SK-N-SH (cell line): Measurements from ENCODE around the gene ATP1B1. TPM values are rescaled to one million over a fixed set of nuclear protein-coding genes. Genes with fewer than 3 reads are reported as not detected.

Source experiments
- CTCF ChIA-PET: fragments of 300-600, 350-600 bp; formaldehyde crosslinking; extraction: SDS; loops from one replicate; lab custom pipeline; 2021; lab: Yijun Ruan, JAX
- POLR2A ChIA-PET: fragments of 350-600 bp; sonication (Branson Sonifier 250); formaldehyde crosslinking; extraction: SDS; loops from one replicate; lab custom pipeline; 2020; ENCODE audit warnings: antibody characterized with exemption, inconsistent platforms; lab: Yijun Ruan, JAX
- DNase-seq: peaks from one replicate; pipeline ENCODE4 v3.0.0; 2012
- H2AFZ ChIP-seq: fragments of 200-600 bp; sonication (generic); 2 replicates; pipeline ENCODE4 v1.8.1; 2016; ENCODE audit warnings: antibody characterized with exemption, mild to moderate bottlenecking, low read depth
- H3F3A ChIP-seq: fragments of 200-600 bp; sonication (generic); replicated peaks from 2 replicates; pipeline ENCODE3; 2016; ENCODE audit warnings: antibody characterized with exemption, mild to moderate bottlenecking; ENCODE audit not compliant: insufficient read depth
- H3K27ac ChIP-seq, 2 experiments: fragments of 200-500 bp in 1 of 2; fragments of 200-600 bp in 1 of 2; sonication (Bioruptor generic) in 1 of 2; sonication (generic), shearing (Covaris generic) in 1 of 2; 2 replicates each; pipeline versions ENCODE4 v1.5.1 to v1.6.1; 2014 to 2016; ENCODE audit warnings: low read depth in 2 of 2, inconsistent platforms in 1 of 2, low read length in 1 of 2, mild to moderate bottlenecking in 1 of 2, mixed read lengths in 1 of 2
- H3K27me3 ChIP-seq: fragments of 200-600 bp; sonication (generic), shearing (Covaris generic); 2 replicates; pipeline ENCODE4 v1.6.1; 2016; ENCODE audit warnings: mixed run types; ENCODE audit not compliant: insufficient read depth
- H3K36me3 ChIP-seq, 2 experiments: fragments of 200-500 bp in 1 of 2; fragments of 200-600 bp in 1 of 2; sonication (Bioruptor generic) in 1 of 2; sonication (generic) in 1 of 2; replicated peaks in 1 of 2; 2 replicates each; pipeline versions ENCODE3 to v1.5.1; 2014 to 2016; ENCODE audit warnings: low read length in 1 of 2, mild to moderate bottlenecking in 1 of 2; ENCODE audit not compliant: insufficient read depth in 2 of 2, control insufficient read depth in 1 of 2
- H3K4me1 ChIP-seq, 2 experiments: fragments of 200-500 bp in 1 of 2; fragments of 200-600 bp in 1 of 2; sonication (Bioruptor generic) in 1 of 2; sonication (generic), shearing (Covaris generic) in 1 of 2; 2 replicates each; pipeline versions ENCODE4 v1.5.1 to v1.6.1; 2014 to 2016; ENCODE audit warnings: low read depth in 1 of 2, low read length in 1 of 2, mixed run types in 1 of 2; ENCODE audit not compliant: insufficient read depth in 2 of 2, control insufficient read depth in 1 of 2
- H3K4me2 ChIP-seq: fragments of 200-600 bp; sonication (generic), shearing (Covaris generic); 2 replicates; pipeline ENCODE4 v1.6.1; 2017; ENCODE audit warnings: mixed run types
- H3K4me3 ChIP-seq, 2 experiments: fragments of 200-500 bp in 1 of 2; fragments of 200-600 bp in 1 of 2; sonication (Bioruptor generic) in 1 of 2; sonication (generic), shearing (Covaris generic) in 1 of 2; 2 replicates each; pipeline versions ENCODE4 v1.5.1 to v1.8.1; 2014 to 2016; ENCODE audit warnings: low read depth in 2 of 2, inconsistent platforms in 1 of 2, low read length in 1 of 2, mild to moderate bottlenecking in 1 of 2, mixed read lengths in 1 of 2, moderate library complexity in 1 of 2
- H3K79me2 ChIP-seq: fragments of 200-600 bp; sonication (generic); 2 replicates; pipeline ENCODE4 v1.8.1; 2017; ENCODE audit warnings: mild to moderate bottlenecking; ENCODE audit not compliant: insufficient read depth
- H3K9ac ChIP-seq: fragments of 200-600 bp; sonication (generic); 2 replicates; pipeline ENCODE4 v1.6.1; 2017; ENCODE audit warnings: mixed run types
- H3K9me2 ChIP-seq: fragments of 200-600 bp; sonication (generic); 2 replicates; pipeline ENCODE4 v1.6.1; 2017; ENCODE audit warnings: mixed run types
- H3K9me3 ChIP-seq: fragments of 200-600 bp; sonication (generic); 2 replicates; pipeline ENCODE4 v1.6.1; 2017; ENCODE audit warnings: mixed run types, mild to moderate bottlenecking, moderate library complexity
- H4K20me1 ChIP-seq: fragments of 200-600 bp; sonication (generic); 2 replicates; pipeline ENCODE4 v1.6.1; 2017; ENCODE audit warnings: mild to moderate bottlenecking, mixed run types; ENCODE audit not compliant: insufficient read depth
- CHD2 ChIP-seq: fragments of 150-350 bp; IDR thresholded peaks from 2 replicates; pipeline ENCODE4 v1.6.1; 2018; ENCODE audit warnings: low read length; ENCODE audit not compliant: partially characterized antibody
- ELF1 ChIP-seq: IDR thresholded peaks from 2 replicates; pipeline ENCODE4 v1.4.0; 2012
- FOSL2 ChIP-seq: IDR thresholded peaks from 2 replicates; pipeline ENCODE4 v1.4.0; 2012; ENCODE audit warnings: low read depth, mild to moderate bottlenecking, moderate library complexity, borderline replicate concordance
- FOXM1 ChIP-seq: IDR thresholded peaks from 2 replicates; pipeline ENCODE4 v1.4.0; 2012; ENCODE audit warnings: low read depth, mild to moderate bottlenecking
- GABPA ChIP-seq: IDR thresholded peaks from 2 replicates; pipeline ENCODE4 v1.4.0; 2012; ENCODE audit warnings: low read depth, mild to moderate bottlenecking
- GATA2 ChIP-seq: sonication (generic); formaldehyde crosslinking; IDR thresholded peaks from 2 replicates; pipeline ENCODE4 v1.5.0; 2020; ENCODE audit warnings: mild to moderate bottlenecking, missing genetic modification reagents
- MEF2A ChIP-seq: IDR thresholded peaks from 2 replicates; pipeline ENCODE4 v1.4.0; 2012; ENCODE audit warnings: low read depth, borderline replicate concordance
- POLR2AphosphoS5 ChIP-seq: IDR thresholded peaks from 2 replicates; pipeline ENCODE4 v1.6.1; 2012; ENCODE audit warnings: low read depth, low read length
- RAD21 ChIP-seq: IDR thresholded peaks from 2 replicates; pipeline ENCODE4 v1.6.1; 2012; ENCODE audit warnings: mild to moderate bottlenecking, low read length
- RXRA ChIP-seq: IDR thresholded peaks from 2 replicates; pipeline ENCODE4 v1.4.0; 2012; ENCODE audit warnings: low read depth, mild to moderate bottlenecking, borderline replicate concordance
- SIN3A ChIP-seq: IDR thresholded peaks from 2 replicates; pipeline ENCODE4 v1.6.1; 2012; ENCODE audit warnings: low read depth, mild to moderate bottlenecking, low read length, moderate library complexity, borderline replicate concordance
- SMC3 ChIP-seq: IDR thresholded peaks from 2 replicates; pipeline ENCODE4 v1.6.1; 2012; ENCODE audit warnings: low read depth, low read length, improper control_type of control experiment
- TAF1 ChIP-seq: IDR thresholded peaks from 2 replicates; pipeline ENCODE4 v1.6.1; 2012; ENCODE audit warnings: low read depth, mild to moderate bottlenecking, low read length, moderate library complexity, borderline replicate concordance
- TCF12 ChIP-seq: IDR thresholded peaks from 2 replicates; pipeline ENCODE4 v1.4.0; 2012
- TEAD4 ChIP-seq: IDR thresholded peaks from 2 replicates; pipeline ENCODE4 v1.4.0; 2012; ENCODE audit warnings: mild to moderate bottlenecking, borderline replicate concordance; ENCODE audit not compliant: insufficient read depth
- ZBTB33 ChIP-seq: IDR thresholded peaks from 2 replicates; pipeline ENCODE4 v1.4.0; 2012; ENCODE audit warnings: low read depth, borderline replicate concordance
- WGBS: methylation state at CpG from one replicate; pipeline ENCODE4 v1.1.6; 2017; ENCODE audit warnings: low lambda C conversion rate; 5-methylcytosine and 5-hydroxymethylcytosine counted together
- polyA plus RNA-seq, 3 experiments: library from polyadenylated mRNA; depleted of rRNA; stranded (reverse); fragments of >200 nt; gene quantifications; 2 replicates each; pipeline ENCODE4 v1.2.3, GENCODE V29; 2012
- TF ChIP-seq, protein P1 (sequence below): fragments of 200-600 bp; sonication (generic); IDR thresholded peaks from 2 replicates; pipeline ENCODE4 v1.6.1; 2017; ENCODE audit warnings: antibody characterized with exemption, mild to moderate bottlenecking, moderate library complexity

ATP1B1 gene
- polyA plus RNA-seq, 1 of the 3 experiments (the other 2 are of a cell fraction), result 49.5 TPM

- H3K27ac ChIP-seq, result no peak overlapping the region
- TF ChIP-seq RXRA (no peak), ELF1 (no peak)
- TF ChIP-seq, all 33 proteins: peak for 0
- Histone ChIP-seq H3K4me2 (no peak overlapping the region), H3K4me3 (no peak overlapping the region), H2AFZ (no peak overlapping the region), H3K27me3 (no peaks in the 10 kb centered on the region), H3K9ac (no peak overlapping the region), H3K79me2 (no peaks in the 10 kb centered on the region), H3K9me2 (no peaks in the 10 kb centered on the region), H3K36me3 (peaks cover 0 to 4% of the 10 kb centered on the region in 2 experiments), H3F3A (no peaks in the 10 kb centered on the region), H4K20me1 (no peaks in the 10 kb centered on the region), H3K4me1 (no peaks in the 10 kb centered on the region), H3K9me3 (no peaks in the 10 kb centered on the region)
- ChIA-PET POLR2A (no interaction called here), CTCF (no interaction called here)
- WGBS, result 88% methylated on average over 5 of the region's 5 CpGs
- no peak for DNase-seq
Observed at GRCh38 chr1:169148472-169149252, 42.2 kb downstream of the ATP1B1 start.

GRCh38 chr1:169149555-169150286, 43.2 kb downstream of the ATP1B1 start:
- Histone ChIP-seq H2AFZ (no peak overlapping the region), H3K4me3 (no peak overlapping the region), H3K4me2 (no peak overlapping the region), H3K27ac (no peak overlapping the region), H3K4me1 (no peaks in the 10 kb centered on the region), H3K79me2 (no peaks in the 10 kb centered on the region), H3K36me3 (peaks cover 3 to 4% of the 10 kb centered on the region in 2 experiments), H3K9me3 (no peaks in the 10 kb centered on the region), H3K9ac (no peak overlapping the region), H4K20me1 (no peaks in the 10 kb centered on the region), H3F3A (no peaks in the 10 kb centered on the region), H3K9me2 (no peaks in the 10 kb centered on the region), H3K27me3 (no peaks in the 10 kb centered on the region)
- no peak for TF ChIP-seq SMC3
- TF ChIP-seq RAD21, result no peak
- TF ChIP-seq, protein P1, sequence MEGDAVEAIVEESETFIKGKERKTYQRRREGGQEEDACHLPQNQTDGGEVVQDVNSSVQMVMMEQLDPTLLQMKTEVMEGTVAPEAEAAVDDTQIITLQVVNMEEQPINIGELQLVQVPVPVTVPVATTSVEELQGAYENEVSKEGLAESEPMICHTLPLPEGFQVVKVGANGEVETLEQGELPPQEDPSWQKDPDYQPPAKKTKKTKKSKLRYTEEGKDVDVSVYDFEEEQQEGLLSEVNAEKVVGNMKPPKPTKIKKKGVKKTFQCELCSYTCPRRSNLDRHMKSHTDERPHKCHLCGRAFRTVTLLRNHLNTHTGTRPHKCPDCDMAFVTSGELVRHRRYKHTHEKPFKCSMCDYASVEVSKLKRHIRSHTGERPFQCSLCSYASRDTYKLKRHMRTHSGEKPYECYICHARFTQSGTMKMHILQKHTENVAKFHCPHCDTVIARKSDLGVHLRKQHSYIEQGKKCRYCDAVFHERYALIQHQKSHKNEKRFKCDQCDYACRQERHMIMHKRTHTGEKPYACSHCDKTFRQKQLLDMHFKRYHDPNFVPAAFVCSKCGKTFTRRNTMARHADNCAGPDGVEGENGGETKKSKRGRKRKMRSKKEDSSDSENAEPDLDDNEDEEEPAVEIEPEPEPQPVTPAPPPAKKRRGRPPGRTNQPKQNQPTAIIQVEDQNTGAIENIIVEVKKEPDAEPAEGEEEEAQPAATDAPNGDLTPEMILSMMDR, result no peak
- TF ChIP-seq FOSL2, result no peak
- TF ChIP-seq SIN3A, result no peak
- TF ChIP-seq CHD2, result no peak
- TF ChIP-seq TEAD4, result no peak
- no peak for TF ChIP-seq ZBTB33
- TF ChIP-seq FOXM1, result no peak
- TF ChIP-seq GATA2, result no peak
- TF ChIP-seq POLR2AphosphoS5, result no peak
- no peak for TF ChIP-seq MEF2A
- no peak for TF ChIP-seq GABPA
- TF ChIP-seq TCF12, result no peak
- no peak for TF ChIP-seq TAF1
- TF ChIP-seq RXRA, result no peak
- ChIA-PET CTCF (interaction anchor here (0.9 kb wide), 1 partner anchor 15 kb away, joined by 3 read pairs; no protein-coding TSS in a partner anchor), POLR2A (no interaction called here)
- DNase-seq, result no peak
- WGBS, result 93% methylated on average over 2 of the region's 2 CpGs
